Fibroblast of lung (primary cell): Measurements from ENCODE around the gene MAST2.

Source experiments
- EZH2 ChIP-seq: IDR thresholded peaks from 2 replicates; pipeline ENCODE4 v1.5.1; 2012; ENCODE audit warnings: low read length, control low read depth, mild to moderate bottlenecking; ENCODE audit errors: missing control alignments
- TF ChIP-seq, protein P1 (sequence below), 2 donors: IDR thresholded peaks in 1 of 2; conservative IDR thresholded peaks in 1 of 2; 1 replicate in 1 of 2; 2 replicates in 1 of 2; pipeline ENCODE4 v1.5.1; 2011 to 2012; ENCODE audit warnings: low read length in 2 of 2, control low read depth in 1 of 2, inconsistent platforms in 1 of 2, low read depth in 1 of 2, mild to moderate bottlenecking in 1 of 2

DNA sequence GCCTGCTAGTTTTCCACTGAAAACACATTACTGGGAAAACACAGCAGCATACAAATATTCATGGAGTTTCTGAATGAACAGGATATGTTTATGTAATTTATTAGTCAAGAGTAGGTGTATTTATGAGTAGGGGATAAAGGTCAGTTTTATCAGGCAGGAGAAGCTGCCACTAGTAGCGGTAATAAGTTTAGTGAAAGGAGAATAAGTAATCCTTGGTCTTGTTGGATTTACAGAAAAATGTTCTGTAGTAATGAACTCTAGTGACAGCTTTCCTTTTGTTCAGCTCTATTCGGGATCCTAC, 1.2 kb downstream of the MAST2 start:
- TF ChIP-seq, protein P1, sequence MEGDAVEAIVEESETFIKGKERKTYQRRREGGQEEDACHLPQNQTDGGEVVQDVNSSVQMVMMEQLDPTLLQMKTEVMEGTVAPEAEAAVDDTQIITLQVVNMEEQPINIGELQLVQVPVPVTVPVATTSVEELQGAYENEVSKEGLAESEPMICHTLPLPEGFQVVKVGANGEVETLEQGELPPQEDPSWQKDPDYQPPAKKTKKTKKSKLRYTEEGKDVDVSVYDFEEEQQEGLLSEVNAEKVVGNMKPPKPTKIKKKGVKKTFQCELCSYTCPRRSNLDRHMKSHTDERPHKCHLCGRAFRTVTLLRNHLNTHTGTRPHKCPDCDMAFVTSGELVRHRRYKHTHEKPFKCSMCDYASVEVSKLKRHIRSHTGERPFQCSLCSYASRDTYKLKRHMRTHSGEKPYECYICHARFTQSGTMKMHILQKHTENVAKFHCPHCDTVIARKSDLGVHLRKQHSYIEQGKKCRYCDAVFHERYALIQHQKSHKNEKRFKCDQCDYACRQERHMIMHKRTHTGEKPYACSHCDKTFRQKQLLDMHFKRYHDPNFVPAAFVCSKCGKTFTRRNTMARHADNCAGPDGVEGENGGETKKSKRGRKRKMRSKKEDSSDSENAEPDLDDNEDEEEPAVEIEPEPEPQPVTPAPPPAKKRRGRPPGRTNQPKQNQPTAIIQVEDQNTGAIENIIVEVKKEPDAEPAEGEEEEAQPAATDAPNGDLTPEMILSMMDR (conservative IDR thresholded peaks at IDR 0.05 in 1 of 2, IDR thresholded peaks at IDR 0.05 in 1 of 2; ENCODE audit: low read depth in 1 of 2, low read length in 2 of 2) = no peak
- no peak for TF ChIP-seq EZH2
